Subcutaneous adipose tissue (tissue), 4 donors: ENCODE data around the gene XPO6. TPM values are rescaled to one million over a fixed set of nuclear protein-coding genes. Genes with fewer than 3 reads are reported as not detected.

Source experiments
- CTCF ChIP-seq: fragments of 450-650 bp; IDR thresholded peaks from one replicate; pipeline ENCODE4 v1.5.1; 2016; ENCODE audit warnings: low read depth, mild to moderate bottlenecking, control low read depth, antibody characterized with exemption, moderate library complexity
- total RNA-seq, 4 donors: library from RNA; depleted of rRNA; stranded (reverse); fragments of >200 nt; gene quantifications; one replicate each; pipeline ENCODE4 v1.1.0, GENCODE V29; 2016

XPO6 gene
- total RNA-seq, 4 donors from 2014 or later, result 64.1 to 121 (median 82.9) TPM

GRCh38 chr16:28188085-28188916 lies 23.5 kb downstream of the XPO6 start:
- TF ChIP-seq CTCF, result no peak

- no peak for TF ChIP-seq CTCF
Observed at GRCh38 chr16:28187595-28188004, 24.2 kb downstream of the XPO6 start.

- no peak for TF ChIP-seq CTCF
Observed at GRCh38 chr16:28186752-28187151, 25.0 kb downstream of the XPO6 start.

GRCh38 chr16:28185696-28186095 lies 26.1 kb downstream of the XPO6 start:
- no peak for TF ChIP-seq CTCF

GRCh38 chr16:28184625-28185024 lies 27.1 kb downstream of the XPO6 start:
- no peak for TF ChIP-seq CTCF

- TF ChIP-seq CTCF, result no peak
Observed at GRCh38 chr16:28183930-28184329, 27.8 kb downstream of the XPO6 start.

GRCh38 chr16:28183484-28183883 lies 28.3 kb downstream of the XPO6 start:
- TF ChIP-seq CTCF, result no peak
